Ectodermal cell (in vitro differentiated cells): ENCODE data around the gene C5.

Experiments
- H3K27ac ChIP-seq: 2 replicates; pipeline ENCODE4 v1.7.0; 2013; ENCODE audit warnings: mild to moderate bottlenecking, low read depth, low read length; ENCODE audit not compliant: insufficient read depth, poor library complexity, severe bottlenecking
- H3K27me3 ChIP-seq: 2 replicates; pipeline ENCODE4 v1.7.0; 2013; ENCODE audit warnings: mild to moderate bottlenecking, low read length; ENCODE audit not compliant: insufficient read depth, control insufficient read depth, poor library complexity, severe bottlenecking
- H3K36me3 ChIP-seq: one replicate; pipeline ENCODE4 v1.7.0; 2013; ENCODE audit warnings: low read length; ENCODE audit not compliant: control insufficient read depth, insufficient read depth
- H3K4me1 ChIP-seq: one replicate; pipeline ENCODE4 v1.7.0; 2013; ENCODE audit warnings: low read length; ENCODE audit not compliant: control insufficient read depth, insufficient read depth
- H3K4me3 ChIP-seq: 2 replicates; pipeline ENCODE4 v1.7.0; 2013; ENCODE audit warnings: low read depth, low read length, control low read depth; ENCODE audit not compliant: insufficient read depth
- H3K9me3 ChIP-seq: 2 replicates; pipeline ENCODE4 v1.7.0; 2013; ENCODE audit warnings: mild to moderate bottlenecking, low read length, moderate library complexity; ENCODE audit not compliant: control insufficient read depth
- WGBS, 2 experiments: methylation state at CpG; one replicate each; pipeline ENCODE4 v1.1.7; 2013; ENCODE audit warnings: missing lambda C conversion rate in 2 of 2; 5-methylcytosine and 5-hydroxymethylcytosine counted together

The C5 gene

GRCh38 chr9:120947222-120947621 lies 102.9 kb downstream of the C5 start:
- Histone ChIP-seq H3K4me3 (no peak overlapping the region), H3K27ac (no peak overlapping the region), H3K36me3 (no peaks in the 10 kb centered on the region), H3K4me1 (peaks cover 5% of the 10 kb centered on the region), H3K9me3 (no peaks in the 10 kb centered on the region), H3K27me3 (no peaks in the 10 kb centered on the region)
- 91 to 95% methylated on average over 2 of the region's 2 CpGs for WGBS, 2 experiments

- 92 to 98% methylated on average over 3 of the region's 3 CpGs for WGBS, 2 experiments
- H3K27ac ChIP-seq: no peak overlapping the region
- no peaks in the 10 kb centered on the region for H3K9me3 ChIP-seq
Observed at GRCh38 chr9:120946259-120946658, 103.8 kb downstream of the C5 start.

DNA sequence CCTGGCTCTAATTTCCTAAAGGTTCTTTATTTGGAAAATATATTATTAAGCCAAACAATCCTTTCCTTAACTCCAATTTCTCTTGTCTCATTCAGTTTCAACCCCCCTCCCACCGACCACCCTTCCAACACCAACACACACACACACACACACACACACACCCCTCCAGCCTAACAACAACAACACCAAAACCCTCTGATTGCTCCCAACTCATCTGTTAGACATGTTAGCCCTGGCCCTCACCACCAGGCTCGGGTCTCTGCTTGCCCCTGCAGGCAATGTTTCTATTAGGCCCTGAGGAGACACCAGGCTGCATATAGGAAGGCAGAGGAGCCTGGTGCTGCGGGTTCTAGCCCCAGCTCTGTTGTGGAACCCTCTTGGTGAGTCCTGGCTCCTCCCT lies 105.1 kb downstream of the C5 start:
- Histone ChIP-seq H3K27ac (no peak overlapping the region), H3K27me3 (no peaks in the 10 kb centered on the region), H3K4me3 (no peak overlapping the region), H3K9me3 (no peaks in the 10 kb centered on the region), H3K4me1 (peaks cover 9% of the 10 kb centered on the region), H3K36me3 (no peaks in the 10 kb centered on the region)
- WGBS, 2 experiments: 84 to 88% methylated on average over 3 of the region's 3 CpGs

More at GRCh38 chr9:120946259-120946658, 103.8 kb downstream of the C5 start:
- no peaks in the 10 kb centered on the region for H3K36me3 ChIP-seq
- H3K4me3 ChIP-seq: no peak overlapping the region
- H3K4me1 ChIP-seq: peaks cover 9% of the 10 kb centered on the region
- H3K27me3 ChIP-seq: no peaks in the 10 kb centered on the region

DNA sequence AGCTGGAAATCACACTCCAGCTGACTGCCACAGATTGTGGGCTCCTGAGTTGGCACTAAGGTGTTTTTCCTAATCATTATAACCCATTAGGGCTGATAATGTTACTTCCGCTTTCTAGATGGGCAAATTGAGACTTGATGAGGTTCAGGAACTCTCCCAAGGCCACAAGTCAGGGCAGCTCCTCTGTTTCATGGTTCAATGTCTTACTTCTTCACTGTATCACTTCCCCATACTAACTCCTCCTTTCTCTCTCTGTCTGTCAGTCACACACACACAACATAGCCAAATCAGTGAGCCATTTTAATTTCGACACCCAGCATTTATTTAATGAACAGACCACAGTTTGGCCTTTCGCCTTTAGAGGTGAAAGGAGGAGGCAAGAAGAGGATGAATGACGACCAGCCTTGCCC lies 105.6 kb downstream of the C5 start:
- Histone ChIP-seq H3K4me3 (no peak overlapping the region), H3K36me3 (no peaks in the 10 kb centered on the region), H3K27me3 (no peaks in the 10 kb centered on the region), H3K9me3 (no peaks in the 10 kb centered on the region), H3K4me1 (peaks cover 9% of the 10 kb centered on the region), H3K27ac (no peak overlapping the region)
- 87 to 92% methylated on average over 4 of the region's 4 CpGs for WGBS, 2 experiments

DNA sequence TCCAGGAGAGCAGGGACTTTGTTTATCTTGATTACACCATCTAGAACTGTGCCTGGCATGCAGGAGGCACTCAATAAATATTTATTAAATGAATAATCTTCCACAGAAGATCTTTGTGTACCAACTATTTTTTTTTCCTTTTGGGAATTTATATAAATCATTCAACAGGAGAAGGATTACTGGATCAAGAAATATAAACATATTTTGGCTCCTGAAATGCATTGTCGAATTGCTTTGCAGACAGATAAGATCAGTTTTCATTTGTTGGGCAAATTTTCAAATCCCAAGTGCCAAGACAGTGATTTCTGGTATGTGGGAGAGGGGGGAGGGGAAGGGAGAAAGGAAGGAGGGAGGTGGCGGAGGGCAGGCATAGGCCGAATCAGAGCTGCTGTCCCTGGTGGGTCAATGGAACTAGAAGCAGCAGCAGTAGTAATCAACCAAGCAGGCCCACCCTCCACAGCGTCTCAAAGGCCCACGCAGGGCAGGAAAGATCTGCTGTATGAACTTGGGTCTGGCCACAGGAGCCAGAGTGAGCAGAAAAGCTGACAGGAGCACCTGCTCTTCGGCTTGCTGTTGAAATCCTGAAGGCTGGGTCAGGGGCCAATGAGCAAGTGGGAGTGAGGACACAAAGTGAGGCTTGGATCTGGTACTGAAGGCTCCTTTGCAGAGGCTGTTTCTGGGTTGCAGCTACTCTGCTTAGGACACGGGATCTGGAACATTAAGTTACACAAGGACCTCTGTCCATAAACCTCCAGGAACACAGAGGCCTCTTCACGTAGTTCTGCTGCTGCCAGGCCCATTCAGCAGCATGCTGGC lies 107.7 kb downstream of the C5 start:
- WGBS, 2 experiments: 57 to 61% methylated on average over 8 of the region's 8 CpGs
- Histone ChIP-seq H3K27me3 (no peaks in the 10 kb centered on the region), H3K27ac (no peak overlapping the region), H3K4me1 (peaks cover 9% of the 10 kb centered on the region), H3K4me3 (no peak overlapping the region), H3K9me3 (no peaks in the 10 kb centered on the region), H3K36me3 (no peaks in the 10 kb centered on the region)

DNA sequence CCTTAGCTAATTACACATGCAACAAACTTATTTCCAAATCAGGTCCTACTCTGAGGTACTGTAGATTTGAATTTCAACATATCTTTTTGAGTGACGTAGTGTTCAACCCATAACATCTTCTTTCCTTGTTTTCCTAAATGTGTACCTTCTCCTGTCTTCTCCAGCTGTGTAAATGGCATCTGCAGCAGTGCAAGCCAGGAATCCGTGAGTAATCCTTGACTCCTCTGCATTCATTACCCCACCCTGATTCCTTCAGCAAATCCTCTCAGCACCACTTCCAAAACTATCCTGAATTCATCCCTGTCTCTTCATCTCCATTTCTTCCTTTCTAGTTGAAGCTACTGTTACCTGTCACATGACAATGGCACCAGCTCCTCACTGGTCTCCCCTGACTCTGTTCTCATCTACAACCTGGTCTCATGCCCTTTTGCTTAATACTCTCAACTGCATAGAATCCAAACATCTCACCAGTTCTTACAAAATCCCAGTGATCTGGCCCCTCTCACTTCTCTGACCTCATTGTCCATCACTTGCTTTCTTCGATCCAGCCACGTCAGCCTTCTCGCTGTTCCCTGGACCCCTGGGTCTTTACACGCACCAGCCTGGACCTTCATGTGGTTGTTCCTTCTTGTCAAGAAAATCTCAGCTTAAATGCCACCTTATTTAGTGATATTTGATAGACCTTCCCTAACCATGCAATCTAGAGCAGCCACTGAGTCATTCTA lies 108.9 kb downstream of the C5 start:
- 84 to 89% methylated on average over 6 of the region's 6 CpGs for WGBS, 2 experiments

DNA sequence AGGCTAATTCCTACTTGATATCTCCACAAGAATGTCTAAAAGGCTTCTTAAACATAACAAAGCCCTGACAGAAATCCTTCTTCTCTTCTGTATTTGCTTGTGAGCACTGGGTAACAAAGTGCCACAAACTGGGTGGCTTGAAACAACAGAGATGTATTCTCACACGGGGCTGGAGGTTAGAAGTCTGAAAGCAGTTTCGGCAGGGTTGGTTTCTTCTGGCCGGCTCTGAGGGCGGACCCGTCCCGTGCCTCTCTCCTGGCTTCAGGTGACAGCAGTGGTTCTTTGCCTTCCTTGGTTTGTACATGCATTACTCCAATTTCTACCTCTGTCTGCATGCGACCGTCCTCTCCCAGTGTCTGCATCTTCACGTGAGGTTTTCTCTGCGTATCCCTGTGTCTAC lies 109.5 kb downstream of the C5 start:
- Histone ChIP-seq H3K9me3 (no peaks in the 10 kb centered on the region), H3K4me3 (no peak overlapping the region), H3K27me3 (no peaks in the 10 kb centered on the region), H3K4me1 (peaks cover 9% of the 10 kb centered on the region), H3K36me3 (no peaks in the 10 kb centered on the region), H3K27ac (no peak overlapping the region)
- WGBS, 2 experiments: 82 to 84% methylated on average over 10 of the region's 10 CpGs

More for the DNA sequence above, 108.9 kb downstream of the C5 start:
- Histone ChIP-seq H3K9me3 (no peaks in the 10 kb centered on the region), H3K4me1 (peaks cover 9% of the 10 kb centered on the region), H3K27ac (no peak overlapping the region), H3K4me3 (no peak overlapping the region), H3K36me3 (no peaks in the 10 kb centered on the region), H3K27me3 (no peaks in the 10 kb centered on the region)

GRCh38 chr9:120938851-120939250 lies 111.2 kb downstream of the C5 start:
- 92 to 93% methylated on average over 2 to 3 of the region's 3 CpGs for WGBS, 2 experiments
- no peaks in the 10 kb centered on the region for H3K36me3 ChIP-seq
- H3K27me3 ChIP-seq: no peaks in the 10 kb centered on the region
- peaks cover 9% of the 10 kb centered on the region for H3K4me1 ChIP-seq
- H3K9me3 ChIP-seq: no peaks in the 10 kb centered on the region
- H3K4me3 ChIP-seq: no peak overlapping the region
- no peak overlapping the region for H3K27ac ChIP-seq

GRCh38 chr9:120937596-120937995 lies 112.5 kb downstream of the C5 start:
- H3K9me3 ChIP-seq: no peaks in the 10 kb centered on the region
- H3K27ac ChIP-seq: no peak overlapping the region
- H3K36me3 ChIP-seq: no peaks in the 10 kb centered on the region
- H3K4me1 ChIP-seq: peaks cover 7% of the 10 kb centered on the region
- no peak overlapping the region for H3K4me3 ChIP-seq
- 88 to 96% methylated on average over 1 of the region's 1 CpG for WGBS, 2 experiments
- no peaks in the 10 kb centered on the region for H3K27me3 ChIP-seq

GRCh38 chr9:120937127-120937526 lies 112.9 kb downstream of the C5 start:
- Histone ChIP-seq H3K27ac (no peak overlapping the region), H3K4me3 (no peak overlapping the region), H3K27me3 (no peaks in the 10 kb centered on the region), H3K9me3 (no peaks in the 10 kb centered on the region), H3K36me3 (no peaks in the 10 kb centered on the region), H3K4me1 (peaks cover 3% of the 10 kb centered on the region)
- WGBS, 2 experiments: 88 to 91% methylated on average over 1 of the region's 1 CpG
